ENCODE data around the gene ADCY7. TPM values are rescaled to one million over a fixed set of nuclear protein-coding genes. Genes with fewer than 3 reads are reported as not detected.

Gene ADCY7
- total RNA-seq, 1 experiment from 2014 or later: 4.0 TPM

GRCh38 chr16:50229149-50229726, 37.1 kb upstream of the ADCY7 start:
- H3K4me1 Mint-ChIP-seq: no peaks in the 10 kb centered on the region
- no peak overlapping the region for H4K5ac ChIP-seq (ENCODE audit: insufficient read length, low read depth, low read length)

More at GRCh38 chr16:50229149-50229726, 37.1 kb upstream of the ADCY7 start:
- Histone ChIP-seq H3K14ac (ENCODE audit: insufficient read depth, low read length) (no peak overlapping the region), H3K23me2 (ENCODE audit: insufficient read length, low read depth, low read length, poor library complexity, severe bottlenecking) (no peaks in the 10 kb centered on the region), H2AFZ (ENCODE audit: low read length) (no peak overlapping the region), H2BK20ac (ENCODE audit: low read depth, low read length, poor library complexity, severe bottlenecking) (no peak overlapping the region), H3K23ac (ENCODE audit: insufficient read length, low read depth, low read length) (no peak overlapping the region), H3K9ac (ENCODE audit: extremely low read depth, insufficient read length, low read length) (no peak overlapping the region), H2BK12ac (ENCODE audit: insufficient read length, low read depth, low read length) (no peak overlapping the region), H2BK15ac (ENCODE audit: low read depth, low read length) (no peak overlapping the region), H2BK5ac (ENCODE audit: insufficient read length, low read length) (no peak overlapping the region), H3K18ac (ENCODE audit: insufficient read length, low read depth, low read length) (no peak overlapping the region), H3K4me1 (ENCODE audit: insufficient read depth, low read length) (no peaks in the 10 kb centered on the region), H3K27ac (ENCODE audit: insufficient read length, low read depth, low read length) (no peak overlapping the region), H2BK120ac (ENCODE audit: low read depth, low read length, poor library complexity, severe bottlenecking) (no peak overlapping the region), H4K91ac (ENCODE audit: insufficient read length, low read depth, low read length) (no peak overlapping the region), H3K27me3 (ENCODE audit: insufficient read depth, low read length) (no peaks in the 10 kb centered on the region), H4K20me1 (ENCODE audit: control insufficient read depth, insufficient read depth, insufficient read length) (no peaks in the 10 kb centered on the region), H3K4ac (ENCODE audit: low read depth, low read length) (no peak overlapping the region), H3K56ac (ENCODE audit: insufficient read length, low read depth, low read length) (no peak overlapping the region), H3K4me2 (ENCODE audit: insufficient read depth, insufficient read length, low read length) (no peak overlapping the region), H2AK5ac (ENCODE audit: insufficient read length, low read length) (no peak overlapping the region), H3K79me2 (ENCODE audit: insufficient read depth, low read length) (no peaks in the 10 kb centered on the region), H3T11ph (ENCODE audit: low read length) (no peak overlapping the region), H3K79me1 (ENCODE audit: insufficient read depth, low read depth, low read length, poor library complexity, severe bottlenecking) (no peaks in the 10 kb centered on the region), H3K9me3 (ENCODE audit: control insufficient read depth, low read depth, low read length) (no peaks in the 10 kb centered on the region), H4K8ac (replicated peaks; ENCODE audit: insufficient read length, low read depth, low read length) (no peak overlapping the region)
- no CpG with 5 or more reads among the region's 10 CpGs for WGBS (ENCODE audit: extremely low coverage, insufficient read length, low lambda C conversion rate)
- Mint-ChIP-seq H3K27ac (no peak overlapping the region; a peak in 1 of 7 replicates), H3K36me3 (ENCODE audit: insufficient read depth in 1 of 3, low read depth in 3 of 3) (peaks cover 12 to 35% (median 31%) of the 10 kb centered on the region in 3 experiments; a peak in 6 of 7 replicates), H3K27me3 (ENCODE audit: low read depth) (no peaks in the 10 kb centered on the region), H3K9me3 (no peaks in the 10 kb centered on the region), H3K4me3 (no peak overlapping the region)
- no peak for TF ChIP-seq CTCF (conservative IDR thresholded peaks at IDR 0.05)
- no peak for DNase-seq

Measured in H9 (cell line).